Upper lobe of left lung (tissue), 4 donors: Measurements from ENCODE around the gene FCER1G.

Experiments
- CTCF ChIP-seq, 6 experiments: fragments of 450-650 bp in 4 of 6; fragments of 200-600 bp in 2 of 6; sonication (generic) in 2 of 6; IDR thresholded peaks; one replicate each; pipeline ENCODE4 v1.5.1; 2016 to 2019; ENCODE audit warnings: antibody characterized with exemption in 6 of 6
- EP300 ChIP-seq, 4 donors: sonication (generic); formaldehyde crosslinking; IDR thresholded peaks; one replicate each; pipeline ENCODE4 v1.5.1; 2017; ENCODE audit warnings: antibody characterized with exemption in 4 of 4, control low read depth in 2 of 4
- POLR2A ChIP-seq, 4 donors: fragments of 450-650 bp; IDR thresholded peaks; one replicate each; pipeline ENCODE4 v1.5.1; 2016 to 2017; ENCODE audit warnings: antibody characterized with exemption in 4 of 4, mild to moderate bottlenecking in 2 of 4
- POLR2AphosphoS5 ChIP-seq, 2 donors: sonication (generic); formaldehyde crosslinking; IDR thresholded peaks; one replicate each; pipeline ENCODE4 v1.5.1; 2017; ENCODE audit warnings: antibody characterized with exemption in 2 of 2

DNA sequence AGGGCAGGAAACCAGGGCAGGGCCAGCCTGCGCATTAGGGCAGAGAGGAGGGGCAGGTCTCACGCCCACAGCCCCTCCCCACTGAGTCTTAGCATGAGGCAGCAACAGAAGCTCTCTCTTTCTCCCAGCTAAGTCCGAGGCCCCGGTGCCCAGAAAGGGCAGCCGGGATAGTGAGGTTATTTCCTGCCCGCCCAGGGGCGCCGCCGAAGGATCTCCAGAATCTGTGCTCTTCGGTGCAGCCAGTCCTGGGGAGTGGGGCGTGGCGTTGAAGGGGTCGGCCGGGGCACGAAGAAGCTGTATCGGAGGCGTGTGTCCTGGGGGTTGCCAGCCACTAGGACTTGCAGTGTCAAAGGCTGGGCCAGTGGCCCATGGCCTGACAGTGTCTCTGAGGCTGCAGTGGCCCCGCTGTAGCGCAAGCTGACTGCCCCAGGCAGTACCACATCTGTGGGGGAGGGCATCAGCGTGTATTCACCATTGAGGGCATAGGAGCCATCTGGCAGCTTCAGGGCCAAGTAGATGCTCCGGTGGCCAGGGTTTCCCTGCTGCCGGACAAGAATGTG is 24.1 kb upstream of the FCER1G start:
- TF ChIP-seq POLR2A (IDR thresholded peaks at IDR 0.05), result no peak
- no peak for TF ChIP-seq CTCF (IDR thresholded peaks at IDR 0.05)
- no peak for TF ChIP-seq EP300 (IDR thresholded peaks at IDR 0.05)
- no peak for TF ChIP-seq POLR2AphosphoS5 (IDR thresholded peaks at IDR 0.05)
